ENCODE data around the gene TMEM97. TPM values are rescaled to one million over a fixed set of nuclear protein-coding genes. Genes with fewer than 3 reads are reported as not detected.
A peak's percentile ranks its signal among the peaks of the same experiment; 100 is the strongest.

The TMEM97 gene
- total and polyA plus RNA-seq, 9 of the 15 experiments (the other 6 are each of a cell fraction or from before 2014, with no cell fraction given), result 34.6 to 121 (median 76.0) TPM

GRCh38 chr17:28318759-28319597, at the start of gene TMEM97 (continued):
- TF ChIP-seq CUX1 (CRISPR knock-in tag; IDR thresholded peaks at IDR 0.05), result no peak
- peak; percentile 59; the same call in 1 of the 2 replicates for TF ChIP-seq JUN (IDR thresholded peaks at IDR 0.05; ENCODE audit: borderline replicate concordance, low read depth, low read length)
- TF ChIP-seq JUN (CRISPR knock-in tag; IDR thresholded peaks at IDR 0.05; ENCODE audit: borderline replicate concordance), result no peak
- no peak for TF ChIP-seq ZBED1 (IDR thresholded peaks at IDR 0.05)
- no peak for TF ChIP-seq DLX4 (CRISPR knock-in tag; IDR thresholded peaks at IDR 0.05)
- no peak for TF ChIP-seq CREB5 (CRISPR knock-in tag; IDR thresholded peaks at IDR 0.05)
- no peak for TF ChIP-seq ZNF444 (CRISPR knock-in tag; IDR thresholded peaks at IDR 0.05)
- no peak for TF ChIP-seq WHSC1 (IDR thresholded peaks at IDR 0.05; ENCODE audit: low read length)
- TF ChIP-seq, protein P1, sequence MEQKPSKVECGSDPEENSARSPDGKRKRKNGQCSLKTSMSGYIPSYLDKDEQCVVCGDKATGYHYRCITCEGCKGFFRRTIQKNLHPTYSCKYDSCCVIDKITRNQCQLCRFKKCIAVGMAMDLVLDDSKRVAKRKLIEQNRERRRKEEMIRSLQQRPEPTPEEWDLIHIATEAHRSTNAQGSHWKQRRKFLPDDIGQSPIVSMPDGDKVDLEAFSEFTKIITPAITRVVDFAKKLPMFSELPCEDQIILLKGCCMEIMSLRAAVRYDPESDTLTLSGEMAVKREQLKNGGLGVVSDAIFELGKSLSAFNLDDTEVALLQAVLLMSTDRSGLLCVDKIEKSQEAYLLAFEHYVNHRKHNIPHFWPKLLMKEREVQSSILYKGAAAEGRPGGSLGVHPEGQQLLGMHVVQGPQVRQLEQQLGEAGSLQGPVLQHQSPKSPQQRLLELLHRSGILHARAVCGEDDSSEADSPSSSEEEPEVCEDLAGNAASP (IDR thresholded peaks at IDR 0.05), result no peak
- TF ChIP-seq ZBTB49 (CRISPR knock-in tag; IDR thresholded peaks at IDR 0.05; ENCODE audit: borderline replicate concordance), result no peak
- TF ChIP-seq CBFB (CRISPR knock-in tag; IDR thresholded peaks at IDR 0.05), result peak; percentile 83
- TF ChIP-seq KLF13 (tag; IDR thresholded peaks at IDR 0.05; ENCODE audit: borderline replicate concordance, low read depth), result no peak
- TF ChIP-seq HDGF (IDR thresholded peaks at IDR 0.05), result no peak
- no peak for TF ChIP-seq TEAD2 (tag; IDR thresholded peaks at IDR 0.05)
- no peak for TF ChIP-seq HOXB6 (CRISPR knock-in tag; IDR thresholded peaks at IDR 0.05; ENCODE audit: borderline replicate concordance)
- no peak for TF ChIP-seq ZFPM2 (CRISPR knock-in tag; IDR thresholded peaks at IDR 0.05)
- TF ChIP-seq GATA2 (CRISPR knock-in tag; IDR thresholded peaks at IDR 0.05), result no peak

All from K562 (cell line).